NCI-H1436 treated with DMSO at 0.1 percent for 48 hours (cell line): ENCODE data around the gene SBF1.

Source experiments
- DNase-seq: peaks from one replicate; lab custom pipeline; 2025; lab: John Stamatoyannopoulos, UW

Gene SBF1

GRCh38 chr22:50467773-50468440, 6.9 kb downstream of the SBF1 start:
- no peak for DNase-seq

GRCh38 chr22:50467341-50467740, 7.5 kb downstream of the SBF1 start:
- DNase-seq, result no peak

DNA sequence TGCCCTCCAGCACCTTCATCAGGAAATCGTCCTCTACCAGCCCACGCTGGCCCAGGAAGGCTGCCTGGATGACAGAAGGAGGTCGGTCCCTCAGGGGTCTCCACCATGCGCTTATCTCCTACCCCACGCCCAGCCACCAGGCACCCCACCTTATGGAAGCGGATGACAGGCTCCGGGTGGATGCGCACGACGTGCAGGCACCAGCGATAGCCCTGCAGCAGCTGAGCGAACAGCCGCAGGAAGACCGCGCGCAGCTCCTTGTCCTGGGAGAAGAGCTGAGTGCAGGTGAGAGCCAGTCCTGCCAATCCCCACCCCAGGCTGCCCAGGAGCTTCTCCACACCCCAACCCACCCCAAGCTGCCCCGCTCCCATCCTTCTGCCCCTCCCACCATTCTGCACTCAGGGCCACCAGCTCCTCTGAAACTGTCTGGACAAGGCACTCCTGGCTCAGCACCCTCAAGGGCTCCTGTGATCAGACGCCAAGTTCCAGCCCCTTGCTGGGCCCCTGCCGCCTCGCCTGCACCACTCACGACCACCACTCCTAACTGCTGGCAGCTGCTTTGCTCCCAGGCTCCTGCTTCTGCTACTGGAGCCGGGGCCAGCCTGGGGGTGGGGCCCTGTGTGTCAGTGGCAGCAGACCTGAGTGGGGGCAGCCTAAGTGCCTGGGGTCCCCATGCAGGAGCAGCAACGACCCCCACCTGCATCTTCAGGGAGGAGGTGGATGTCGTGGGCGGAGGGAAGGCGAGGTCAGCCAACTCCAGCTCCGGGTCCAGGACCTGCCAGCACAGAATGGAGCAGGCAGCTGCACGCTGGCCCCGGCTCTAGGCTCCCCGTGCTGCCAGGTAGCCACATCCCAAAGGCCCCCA, 9.5 kb downstream of the SBF1 start:
- no peak for DNase-seq

- DNase-seq, result no peak
These were observed 10.4 kb downstream of the SBF1 start for GRCh38 chr22:50464451-50464850.

DNA sequence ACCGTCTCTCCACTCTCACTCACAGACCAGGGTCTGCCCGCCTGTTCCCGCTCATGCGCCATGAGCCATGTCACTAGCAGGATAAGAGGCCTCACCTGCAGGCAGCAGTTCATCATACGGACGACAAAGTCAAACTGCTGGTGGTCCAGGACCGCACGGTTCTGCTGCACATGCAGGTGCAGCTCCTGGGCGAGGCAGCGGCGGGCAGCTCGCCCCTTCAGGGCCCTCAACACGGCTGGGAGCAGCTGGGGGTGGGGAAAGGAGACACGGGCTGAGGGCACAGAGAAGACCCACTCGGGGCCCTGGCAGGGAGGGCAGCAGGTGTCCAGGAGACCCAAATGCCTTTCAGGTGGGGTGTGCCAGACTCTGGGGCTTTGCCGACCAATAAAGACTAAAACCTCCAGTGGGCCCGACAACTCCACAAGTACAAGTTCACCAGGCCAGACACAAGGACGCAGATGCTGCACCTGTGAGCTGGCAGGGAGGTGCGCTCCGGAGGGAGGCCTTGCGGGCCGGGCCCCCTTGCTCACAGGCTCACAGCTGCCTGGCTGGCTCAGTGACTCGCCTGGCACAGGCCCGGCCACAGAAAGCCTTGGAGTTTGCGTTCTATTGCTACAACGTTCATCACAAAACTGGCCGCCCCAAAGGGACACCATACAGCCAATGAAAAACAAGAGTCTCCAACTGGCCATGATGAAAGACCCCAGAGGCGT, 11.5 kb downstream of the SBF1 start:
- DNase-seq, result no peak

- DNase-seq, result no peak
These were observed 12.8 kb downstream of the SBF1 start for GRCh38 chr22:50461979-50462540.

GRCh38 chr22:50461536-50461935, 13.3 kb downstream of the SBF1 start:
- no peak for DNase-seq

DNA sequence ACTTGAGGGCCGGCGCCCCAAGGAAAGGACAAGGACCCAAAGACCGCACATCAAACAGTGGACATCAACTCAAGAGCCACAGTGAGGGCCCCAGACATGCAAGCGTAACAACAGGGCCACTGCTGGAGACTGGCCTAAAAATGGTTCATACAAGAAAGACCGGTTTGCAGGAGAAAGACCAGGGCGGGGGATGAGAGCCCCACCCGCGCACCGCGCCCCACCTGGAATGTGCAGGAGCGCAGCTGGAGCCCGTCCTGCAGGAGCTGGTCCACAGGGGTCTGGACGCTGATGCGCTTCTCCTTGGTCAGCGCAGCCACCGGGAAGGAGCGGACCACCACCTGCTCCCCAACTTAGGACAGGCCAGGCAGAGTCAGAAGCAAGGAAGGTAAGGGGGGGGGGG, 13.9 kb downstream of the SBF1 start:
- no peak for DNase-seq

GRCh38 chr22:50459496-50460140, 15.2 kb downstream of the SBF1 start:
- DNase-seq, result no peak

DNA sequence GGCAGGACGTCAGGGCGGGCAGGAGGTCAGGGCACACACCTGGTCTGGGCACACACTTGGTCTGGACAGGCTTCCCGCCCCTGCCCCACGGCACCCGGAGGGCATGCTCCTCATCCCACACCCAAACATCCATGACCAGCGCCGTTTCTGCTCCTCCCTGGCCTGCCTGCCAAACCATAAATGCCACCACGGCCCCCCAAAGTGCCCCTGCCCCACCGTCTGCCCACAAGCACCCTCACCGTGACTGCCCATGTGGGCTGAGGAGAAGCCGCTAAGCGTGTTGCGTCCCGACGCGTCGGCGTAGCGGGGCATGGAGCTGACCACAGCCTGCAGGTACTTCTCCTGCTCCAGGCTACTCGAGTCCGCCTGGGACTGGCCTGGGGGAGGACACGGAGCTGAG, 15.8 kb downstream of the SBF1 start:
- no peak for DNase-seq

DNA sequence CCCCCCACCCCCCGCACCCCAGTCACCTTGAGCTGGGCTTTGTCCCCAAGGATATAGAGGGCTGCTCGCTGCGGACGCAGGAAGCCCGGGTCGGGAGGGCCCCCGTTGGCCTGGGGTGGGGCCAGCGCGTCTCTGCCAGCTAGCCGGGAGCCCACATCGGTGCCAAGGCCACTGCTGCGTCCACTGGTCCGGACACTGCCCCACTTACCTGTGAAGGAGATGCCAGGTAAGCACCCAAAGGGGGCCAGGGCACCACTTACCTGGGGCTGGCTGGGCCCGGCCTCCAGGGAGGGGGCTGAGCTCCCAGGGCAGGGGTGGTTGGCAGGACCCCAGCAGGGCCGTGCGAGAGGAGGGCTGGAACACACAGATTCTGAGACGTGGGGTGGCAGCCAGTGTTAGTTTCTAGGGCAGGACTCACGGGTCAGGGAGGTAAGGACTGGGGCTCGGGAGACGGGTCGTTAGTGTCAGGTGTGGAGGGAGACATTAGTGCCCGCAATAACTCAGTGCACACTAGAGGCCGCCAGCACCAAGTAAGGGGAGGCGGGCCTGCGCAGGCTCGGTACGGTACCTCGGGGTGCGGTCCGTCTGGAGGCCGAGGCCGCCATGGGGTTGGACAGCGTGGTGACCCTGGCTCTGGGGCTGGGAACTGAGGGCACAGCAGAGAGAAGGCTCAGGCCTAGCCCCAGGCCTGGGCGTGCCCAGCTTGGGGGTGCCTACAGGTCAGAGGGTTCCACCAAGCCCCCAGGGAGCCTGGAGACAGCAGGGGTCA, 18.2 kb downstream of the SBF1 start:
- no peak for DNase-seq

- no peak for DNase-seq
These were observed 18.8 kb downstream of the SBF1 start for GRCh38 chr22:50456026-50456425.

- DNase-seq, result no peak
These were observed 19.6 kb downstream of the SBF1 start for GRCh38 chr22:50455201-50455600.

- DNase-seq, result no peak
These were observed 20.2 kb downstream of the SBF1 start for GRCh38 chr22:50454556-50455075.

DNA sequence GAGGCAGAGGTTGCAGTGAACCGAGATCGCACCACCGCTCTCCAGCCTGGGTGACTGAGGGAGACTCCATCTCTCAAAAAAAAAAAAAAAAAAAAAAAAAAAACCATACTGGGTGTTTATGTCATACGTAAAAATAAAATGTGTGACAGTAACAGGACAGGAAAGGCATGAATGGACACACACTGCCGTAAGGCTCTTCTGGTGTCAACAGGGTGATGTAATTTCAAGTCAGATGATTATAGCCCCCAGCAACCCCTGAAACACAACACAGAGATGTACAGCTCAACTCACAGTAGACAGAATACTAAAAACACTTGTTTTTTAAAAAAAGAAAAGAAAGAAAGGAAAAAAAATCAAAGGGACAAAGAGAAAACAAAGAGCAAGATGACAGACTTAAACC, 22.2 kb downstream of the SBF1 start:
- no peak for DNase-seq

DNA sequence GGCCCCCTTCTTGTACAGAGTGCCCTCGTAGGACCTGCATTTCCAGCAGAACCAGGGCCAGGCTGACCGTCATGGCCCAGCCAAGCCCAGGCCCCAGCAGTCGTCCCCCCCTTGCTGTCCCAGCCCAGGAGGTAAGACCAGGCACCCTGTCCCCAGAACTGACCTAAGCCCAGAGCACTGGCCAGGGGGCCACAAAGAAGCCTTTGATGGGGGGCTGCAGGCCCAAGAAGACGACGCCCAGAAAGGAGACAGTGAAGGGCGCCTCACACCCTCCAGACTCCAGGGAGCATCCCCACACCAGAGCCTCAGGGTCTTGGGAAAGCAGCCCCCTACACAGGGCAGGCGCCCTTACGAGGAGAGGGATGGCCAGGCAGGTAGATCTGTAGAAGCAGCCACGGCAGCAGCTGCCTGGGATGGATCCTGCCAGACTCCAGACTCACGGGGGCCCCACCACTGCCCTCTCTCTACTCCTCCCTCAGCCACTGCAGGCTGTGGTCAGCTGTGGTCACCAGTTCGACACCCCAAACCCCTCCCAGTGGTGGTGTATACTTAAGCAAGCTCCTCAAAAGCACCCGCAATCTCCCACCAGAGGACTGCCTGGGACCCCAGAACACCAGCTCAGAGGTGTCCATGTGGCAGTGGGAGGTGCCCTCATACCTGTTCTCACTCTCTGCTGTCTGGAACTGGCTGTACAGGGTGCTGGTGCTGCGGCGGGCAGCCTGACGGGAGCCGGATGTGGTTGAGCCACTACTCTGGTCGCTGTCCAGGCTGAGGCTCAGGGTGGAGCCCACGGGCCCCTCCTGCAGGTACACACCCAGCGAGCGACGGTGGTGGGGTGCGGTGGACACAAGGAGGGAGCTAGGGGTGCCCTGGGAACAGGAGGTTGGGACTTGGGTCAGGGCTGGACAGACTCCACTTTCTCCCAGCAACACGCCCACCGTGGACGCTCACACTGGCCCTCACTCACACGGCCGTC, 27.0 kb downstream of the SBF1 start:
- DNase-seq, result no peak

DNA sequence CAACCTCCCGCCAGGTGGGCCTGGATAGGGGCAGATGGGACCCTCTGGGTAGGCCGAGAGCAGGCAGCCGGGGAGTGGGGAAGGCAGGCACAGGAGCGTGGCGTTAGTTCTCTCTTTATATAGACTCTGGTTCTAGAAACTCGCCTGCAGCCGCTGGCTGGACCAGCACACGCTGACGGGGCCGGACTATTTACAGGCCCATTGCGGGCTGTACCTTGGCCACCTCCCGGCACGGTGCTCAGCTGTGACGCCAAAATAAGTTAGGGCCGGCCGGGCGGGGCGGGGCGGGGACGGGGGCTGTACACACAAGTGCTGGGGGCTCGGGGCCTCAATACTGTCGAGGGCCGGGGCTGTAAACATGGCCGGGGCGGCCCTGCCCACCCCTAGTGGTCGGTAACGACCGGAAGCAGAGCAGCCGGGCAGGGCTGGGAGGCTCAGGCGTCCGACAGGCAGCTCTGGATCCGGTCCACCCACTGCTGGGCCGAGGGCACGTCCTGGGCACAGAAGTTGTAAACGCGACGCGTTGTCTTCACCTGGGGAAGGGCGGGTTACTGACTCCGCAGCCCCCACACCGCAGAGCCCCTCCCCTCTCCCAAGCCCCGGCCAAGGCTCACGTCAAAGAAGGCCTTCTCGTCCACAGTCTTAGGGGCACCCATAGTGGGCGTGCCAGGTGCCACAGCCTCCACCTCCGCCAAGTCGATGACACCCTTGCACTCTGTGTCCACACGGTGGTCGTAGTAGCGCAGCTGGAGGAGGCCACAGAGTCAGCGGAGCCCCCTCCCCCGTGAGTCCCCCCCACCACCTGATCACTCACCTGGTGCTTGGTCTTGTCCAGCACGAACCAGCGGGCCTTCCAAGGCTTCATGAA, 27.9 kb downstream of the SBF1 start:
- DNase-seq, result no peak

- no peak for DNase-seq
These were observed 28.7 kb downstream of the SBF1 start for GRCh38 chr22:50445880-50446707.
